Erythroblast (primary cell): ENCODE measurements around the gene KLF5.

Source experiments
- GATA1 ChIP-seq: IDR thresholded peaks from 2 replicates; pipeline ENCODE4 v1.6.1; 2011; ENCODE audit warnings: low read depth, mild to moderate bottlenecking, control low read depth, low read length, moderate library complexity
- POLR2A ChIP-seq: IDR thresholded peaks from 2 replicates; pipeline ENCODE4 v1.6.1; 2011; ENCODE audit warnings: mild to moderate bottlenecking, low read length

- no peak for TF ChIP-seq POLR2A
- no peak for TF ChIP-seq GATA1
Observed at GRCh38 chr13:73061876-73062275, 3.1 kb downstream of the KLF5 start.
